ENCODE results near the gene COL6A1. TPM values are rescaled to one million over a fixed set of nuclear protein-coding genes. Genes with fewer than 3 reads are reported as not detected.

COL6A1 gene
- polyA plus RNA-seq, 1 donor = 470 TPM

DNA sequence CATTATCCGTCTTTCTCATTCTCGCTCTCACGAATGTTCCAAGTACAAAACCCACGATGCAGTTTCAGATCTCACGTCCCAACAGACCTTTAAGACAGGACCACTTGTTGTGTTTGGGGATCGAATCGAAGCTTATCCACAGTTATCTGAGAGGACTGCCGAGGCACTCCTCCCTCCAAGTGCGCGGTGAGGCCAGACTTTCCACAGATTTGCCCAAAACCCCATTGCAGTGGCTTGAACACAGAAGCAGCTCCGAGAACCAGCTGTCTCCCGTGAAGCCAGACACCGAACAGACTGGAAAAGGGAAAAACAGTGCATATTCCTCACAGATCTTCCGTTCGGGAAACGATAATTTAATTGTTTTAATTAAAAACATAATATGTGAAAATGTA lies 69.8 kb downstream of the COL6A1 start:
- Histone ChIP-seq H3K4me3 (ENCODE audit: low read length) (no peak overlapping the region), H3K4me1 (ENCODE audit: control insufficient read depth, insufficient read depth, low read length) (peaks cover 17% of the 10 kb centered on the region), H3K27ac (ENCODE audit: low read length) (no peak overlapping the region), H3K36me3 (ENCODE audit: control insufficient read depth, insufficient read depth, low read length) (no peaks in the 10 kb centered on the region), H3K9me3 (ENCODE audit: control insufficient read depth, low read depth, low read length) (peaks cover 4% of the 10 kb centered on the region), H3K27me3 (ENCODE audit: control insufficient read depth, insufficient read depth, low read length) (no peaks in the 10 kb centered on the region)
- WGBS (ENCODE audit: insufficient coverage, low lambda C conversion rate) = 95% methylated on average over 5 of the region's 16 CpGs
- DNase-seq = no peak

GRCh38 chr21:46051821-46052675 lies 70.5 kb downstream of the COL6A1 start:
- peaks cover 21% of the 10 kb centered on the region for H3K4me1 ChIP-seq (ENCODE audit: control insufficient read depth, insufficient read depth, low read length)
- no peak overlapping the region for H3K4me3 ChIP-seq (ENCODE audit: low read length)
- H3K27me3 ChIP-seq (ENCODE audit: control insufficient read depth, insufficient read depth, low read length) = no peaks in the 10 kb centered on the region
- no peak overlapping the region for H3K27ac ChIP-seq (ENCODE audit: low read length)
- no peak for DNase-seq
- no peaks in the 10 kb centered on the region for H3K36me3 ChIP-seq (ENCODE audit: control insufficient read depth, insufficient read depth, low read length)
- peaks cover 4% of the 10 kb centered on the region for H3K9me3 ChIP-seq (ENCODE audit: control insufficient read depth, low read depth, low read length)
- no CpG with 5 or more reads among the region's 33 CpGs for WGBS (ENCODE audit: insufficient coverage, low lambda C conversion rate)

DNA sequence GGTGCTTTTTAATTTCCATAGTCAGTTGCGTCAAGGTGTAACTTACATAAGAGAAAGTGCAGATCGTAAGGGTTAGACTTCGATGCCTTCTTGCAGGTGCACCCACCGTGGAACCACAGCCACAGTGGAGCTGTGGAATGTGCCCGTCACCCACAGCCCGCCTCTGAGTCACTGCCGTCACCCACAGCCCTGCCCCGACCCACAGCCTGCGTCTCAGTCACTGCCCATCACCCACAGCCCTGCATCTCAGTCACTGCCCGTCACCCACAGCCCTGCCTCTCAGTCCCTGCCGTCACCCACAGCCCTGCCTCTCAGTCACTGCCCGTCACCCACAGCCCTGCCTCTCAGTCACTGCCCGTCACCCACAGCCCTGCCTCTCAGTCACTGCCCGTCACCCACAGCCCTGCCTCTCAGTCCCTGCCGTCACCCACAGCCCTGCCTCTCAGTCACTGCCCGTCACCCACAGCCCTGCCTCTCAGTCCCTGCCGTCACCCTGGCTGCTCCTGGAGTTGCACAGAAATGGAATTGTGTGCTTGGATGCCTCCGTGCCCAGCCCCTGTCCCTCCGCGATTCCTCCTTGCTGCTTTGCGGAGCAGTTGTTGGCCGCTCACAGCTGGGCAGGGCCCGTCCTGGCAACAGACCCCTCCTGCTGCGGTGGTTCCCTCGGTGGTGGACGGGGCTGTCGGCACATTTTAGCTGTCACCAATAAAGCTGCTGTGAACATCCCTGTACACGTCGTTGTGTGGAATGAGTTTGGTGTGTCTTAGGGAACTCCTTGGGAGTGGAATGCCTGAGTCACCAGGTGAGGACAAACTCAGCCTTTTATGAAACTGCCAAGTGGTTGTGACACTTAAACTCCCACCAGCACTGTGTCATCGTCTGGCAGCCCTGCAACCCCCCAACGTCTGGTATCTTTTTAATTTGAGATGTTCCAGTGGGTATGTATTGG lies 71.4 kb downstream of the COL6A1 start:
- H3K4me3 ChIP-seq (ENCODE audit: low read length) = no peak overlapping the region
- no peaks in the 10 kb centered on the region for H3K27me3 ChIP-seq (ENCODE audit: control insufficient read depth, insufficient read depth, low read length)
- H3K4me1 ChIP-seq (ENCODE audit: control insufficient read depth, insufficient read depth, low read length) = peaks cover 24% of the 10 kb centered on the region
- no peak overlapping the region for H3K27ac ChIP-seq (ENCODE audit: low read length)
- no CpG with 5 or more reads among the region's 31 CpGs for WGBS (ENCODE audit: insufficient coverage, low lambda C conversion rate)
- no peak for DNase-seq
- peaks cover 4% of the 10 kb centered on the region for H3K9me3 ChIP-seq (ENCODE audit: control insufficient read depth, low read depth, low read length)
- no peaks in the 10 kb centered on the region for H3K36me3 ChIP-seq (ENCODE audit: control insufficient read depth, insufficient read depth, low read length)

GRCh38 chr21:46054031-46054430 lies 72.5 kb downstream of the COL6A1 start:
- Histone ChIP-seq H3K27me3 (ENCODE audit: control insufficient read depth, insufficient read depth, low read length) (no peaks in the 10 kb centered on the region), H3K4me3 (ENCODE audit: low read length) (no peak overlapping the region), H3K9me3 (ENCODE audit: control insufficient read depth, low read depth, low read length) (peaks cover 4% of the 10 kb centered on the region), H3K27ac (ENCODE audit: low read length) (no peak overlapping the region), H3K36me3 (ENCODE audit: control insufficient read depth, insufficient read depth, low read length) (no peaks in the 10 kb centered on the region), H3K4me1 (ENCODE audit: control insufficient read depth, insufficient read depth, low read length) (peaks cover 24% of the 10 kb centered on the region)
- no peak for DNase-seq
- 96% methylated on average over 3 of the region's 10 CpGs for WGBS (ENCODE audit: insufficient coverage, low lambda C conversion rate)

- Histone ChIP-seq H3K27ac (ENCODE audit: low read length) (no peak overlapping the region), H3K36me3 (ENCODE audit: control insufficient read depth, insufficient read depth, low read length) (no peaks in the 10 kb centered on the region), H3K4me1 (ENCODE audit: control insufficient read depth, insufficient read depth, low read length) (peaks cover 24% of the 10 kb centered on the region), H3K4me3 (ENCODE audit: low read length) (no peak overlapping the region), H3K27me3 (ENCODE audit: control insufficient read depth, insufficient read depth, low read length) (no peaks in the 10 kb centered on the region), H3K9me3 (ENCODE audit: control insufficient read depth, low read depth, low read length) (peaks cover 4% of the 10 kb centered on the region)
- no CpG with 5 or more reads among the region's 12 CpGs for WGBS (ENCODE audit: insufficient coverage, low lambda C conversion rate)
- no peak for DNase-seq
Measured at GRCh38 chr21:46054451-46054881, 72.9 kb downstream of the COL6A1 start.

Other genes with a start within 250 kb of the COL6A1 start
- gene COL6A2, start 116.3 kb downstream of the COL6A1 start, polyA plus RNA-seq = 201 TPM
- 61.8 TPM for gene FTCD, start 173.8 kb downstream of the COL6A1 start, polyA plus RNA-seq
- gene SPATC1L, start 202.7 kb downstream of the COL6A1 start, polyA plus RNA-seq = 13.2 TPM
- gene LSS, start 247.0 kb downstream of the COL6A1 start, polyA plus RNA-seq = 33.3 TPM

All from large intestine (tissue), 3 donors.